ENCODE data around the gene VEZT. TPM values are rescaled to one million over a fixed set of nuclear protein-coding genes. Genes with fewer than 3 reads are reported as not detected.

VEZT gene
- total and polyA plus RNA-seq, 2 donors (not counting 1 experiment from before 2014, with no cell fraction given): 76.6 to 123 TPM

GRCh38 chr12:95178136-95178535 is 39.5 kb upstream of the VEZT start:
- Histone ChIP-seq H3K4me1 (ENCODE audit: control insufficient read depth, extremely low read depth, insufficient read depth, low read length) (peaks cover 3% of the 10 kb centered on the region), H3K9me3 (ENCODE audit: control insufficient read depth, insufficient read depth, low read depth, low read length) (no peaks in the 10 kb centered on the region), H2AFZ (ENCODE audit: low read length) (no peak overlapping the region), H3K9ac (ENCODE audit: insufficient read depth, low read length) (no peak overlapping the region), H3K4me3 (replicated peaks in 1 of 4; ENCODE audit: control extremely low read depth in 1 of 4, insufficient read depth in 1 of 4, low read depth in 3 of 4, low read length in 4 of 4) (no peak overlapping the region), H3K36me3 (ENCODE audit: control insufficient read depth, insufficient read depth, low read length) (no peaks in the 10 kb centered on the region), H4K20me1 (ENCODE audit: control insufficient read depth, extremely low read depth, insufficient read depth, low read length) (no peaks in the 10 kb centered on the region), H3K27me3 (ENCODE audit: control insufficient read depth, insufficient read depth, low read length) (no peaks in the 10 kb centered on the region), H3K4me2 (ENCODE audit: extremely low read depth, insufficient read depth, low read length) (no peak overlapping the region), H3K27ac (ENCODE audit: insufficient read depth, low read length) (no peak overlapping the region), H3K79me2 (ENCODE audit: control insufficient read depth, insufficient read depth, low read length) (no peaks in the 10 kb centered on the region)
- no peak for DNase-seq (ENCODE audit: low read depth in 2 of 2)
- TF ChIP-seq, protein P1, sequence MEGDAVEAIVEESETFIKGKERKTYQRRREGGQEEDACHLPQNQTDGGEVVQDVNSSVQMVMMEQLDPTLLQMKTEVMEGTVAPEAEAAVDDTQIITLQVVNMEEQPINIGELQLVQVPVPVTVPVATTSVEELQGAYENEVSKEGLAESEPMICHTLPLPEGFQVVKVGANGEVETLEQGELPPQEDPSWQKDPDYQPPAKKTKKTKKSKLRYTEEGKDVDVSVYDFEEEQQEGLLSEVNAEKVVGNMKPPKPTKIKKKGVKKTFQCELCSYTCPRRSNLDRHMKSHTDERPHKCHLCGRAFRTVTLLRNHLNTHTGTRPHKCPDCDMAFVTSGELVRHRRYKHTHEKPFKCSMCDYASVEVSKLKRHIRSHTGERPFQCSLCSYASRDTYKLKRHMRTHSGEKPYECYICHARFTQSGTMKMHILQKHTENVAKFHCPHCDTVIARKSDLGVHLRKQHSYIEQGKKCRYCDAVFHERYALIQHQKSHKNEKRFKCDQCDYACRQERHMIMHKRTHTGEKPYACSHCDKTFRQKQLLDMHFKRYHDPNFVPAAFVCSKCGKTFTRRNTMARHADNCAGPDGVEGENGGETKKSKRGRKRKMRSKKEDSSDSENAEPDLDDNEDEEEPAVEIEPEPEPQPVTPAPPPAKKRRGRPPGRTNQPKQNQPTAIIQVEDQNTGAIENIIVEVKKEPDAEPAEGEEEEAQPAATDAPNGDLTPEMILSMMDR (conservative IDR thresholded peaks at IDR 0.05 in 1 of 2, IDR thresholded peaks at IDR 0.05 in 1 of 2; ENCODE audit: low read depth in 1 of 2, low read length in 2 of 2): no peak
- TF ChIP-seq EZH2 (IDR thresholded peaks at IDR 0.05; ENCODE audit: low read length, missing control alignments): no peak

GRCh38 chr12:95179011-95179410 is 38.6 kb upstream of the VEZT start:
- TF ChIP-seq, protein P1 (conservative IDR thresholded peaks at IDR 0.05 in 1 of 2, IDR thresholded peaks at IDR 0.05 in 1 of 2; ENCODE audit: low read depth in 1 of 2, low read length in 2 of 2): no peak
- TF ChIP-seq EZH2 (IDR thresholded peaks at IDR 0.05; ENCODE audit: low read length, missing control alignments): no peak
- no peaks in the 10 kb centered on the region for H3K36me3 ChIP-seq (ENCODE audit: control insufficient read depth, insufficient read depth, low read length)
- no peak overlapping the region for H3K9ac ChIP-seq (ENCODE audit: insufficient read depth, low read length)
- no peaks in the 10 kb centered on the region for H3K9me3 ChIP-seq (ENCODE audit: control insufficient read depth, insufficient read depth, low read depth, low read length)
- no peak overlapping the region for H3K4me2 ChIP-seq (ENCODE audit: extremely low read depth, insufficient read depth, low read length)
- no peak overlapping the region for H3K27ac ChIP-seq (ENCODE audit: insufficient read depth, low read length)
- H2AFZ ChIP-seq (ENCODE audit: low read length): no peak overlapping the region
- no peaks in the 10 kb centered on the region for H3K27me3 ChIP-seq (ENCODE audit: control insufficient read depth, insufficient read depth, low read length)
- H4K20me1 ChIP-seq (ENCODE audit: control insufficient read depth, extremely low read depth, insufficient read depth, low read length): no peaks in the 10 kb centered on the region
- no peak overlapping the region for H3K4me3 ChIP-seq (replicated peaks in 1 of 4; ENCODE audit: control extremely low read depth in 1 of 4, insufficient read depth in 1 of 4, low read depth in 3 of 4, low read length in 4 of 4)
- H3K4me1 ChIP-seq (ENCODE audit: control insufficient read depth, extremely low read depth, insufficient read depth, low read length): peaks cover under 1% of the 10 kb centered on the region
- no peaks in the 10 kb centered on the region for H3K79me2 ChIP-seq (ENCODE audit: control insufficient read depth, insufficient read depth, low read length)
- peak in 1 of 2 donors; percentile 52 for DNase-seq (ENCODE audit: low read depth in 2 of 2)

GRCh38 chr12:95181103-95181502 is 36.5 kb upstream of the VEZT start:
- Histone ChIP-seq H2AFZ (ENCODE audit: low read length) (no peak overlapping the region), H3K4me1 (ENCODE audit: control insufficient read depth, extremely low read depth, insufficient read depth, low read length) (no peaks in the 10 kb centered on the region), H3K9ac (ENCODE audit: insufficient read depth, low read length) (no peak overlapping the region), H3K4me2 (ENCODE audit: extremely low read depth, insufficient read depth, low read length) (no peak overlapping the region), H3K27ac (ENCODE audit: insufficient read depth, low read length) (no peak overlapping the region), H3K79me2 (ENCODE audit: control insufficient read depth, insufficient read depth, low read length) (no peaks in the 10 kb centered on the region), H3K9me3 (ENCODE audit: control insufficient read depth, insufficient read depth, low read depth, low read length) (no peaks in the 10 kb centered on the region), H3K27me3 (ENCODE audit: control insufficient read depth, insufficient read depth, low read length) (no peaks in the 10 kb centered on the region), H3K36me3 (ENCODE audit: control insufficient read depth, insufficient read depth, low read length) (no peaks in the 10 kb centered on the region), H3K4me3 (replicated peaks in 1 of 4; ENCODE audit: control extremely low read depth in 1 of 4, insufficient read depth in 1 of 4, low read depth in 3 of 4, low read length in 4 of 4) (no peak overlapping the region), H4K20me1 (ENCODE audit: control insufficient read depth, extremely low read depth, insufficient read depth, low read length) (no peaks in the 10 kb centered on the region)
- no peak for DNase-seq (ENCODE audit: low read depth in 2 of 2)
- no peak for TF ChIP-seq EZH2 (IDR thresholded peaks at IDR 0.05; ENCODE audit: low read length, missing control alignments)
- TF ChIP-seq, protein P1 (conservative IDR thresholded peaks at IDR 0.05 in 1 of 2, IDR thresholded peaks at IDR 0.05 in 1 of 2; ENCODE audit: low read depth in 1 of 2, low read length in 2 of 2): no peak
